ENCODE data around the gene TM9SF1. TPM values are rescaled to one million over a fixed set of nuclear protein-coding genes. Genes with fewer than 3 reads are reported as not detected.
A peak's percentile ranks its signal among the peaks of the same experiment; 100 is the strongest.

Gene TM9SF1
- total and polyA plus RNA-seq, 2 of the 13 experiments (the other 11 are each of a cell fraction or from before 2014, with no cell fraction given), result 83.2 to 110 TPM

GRCh38 chr14:24212924-24213865 is 18.0 kb upstream of the TM9SF1 start, which contains the start of gene CHMP4A (continued):
- TF ChIP-seq TFE3 (CRISPR knock-in tag; IDR thresholded peaks at IDR 0.05) (peak; percentile 99), ZNF136 (CRISPR knock-in tag; IDR thresholded peaks at IDR 0.05; ENCODE audit: low read depth) (peak; percentile 91; the same call in 1 of the 2 replicates), ZNF407 (CRISPR knock-in tag; IDR thresholded peaks at IDR 0.05; ENCODE audit: not compliant biosample characterization) (peak; percentile 98), ZNF839 (CRISPR knock-in tag; IDR thresholded peaks at IDR 0.05; ENCODE audit: borderline replicate concordance) (peak; percentile 99), NBN (conservative IDR thresholded peaks at IDR 0.05) (no peak), POGZ (CRISPR knock-in tag; IDR thresholded peaks at IDR 0.05) (peak; percentile 100), FOXP4 (CRISPR knock-in tag; IDR thresholded peaks at IDR 0.05) (peak; percentile 82; the same call in 1 of the 2 replicates), NAIF1 (CRISPR knock-in tag; IDR thresholded peaks at IDR 0.05; ENCODE audit: borderline replicate concordance) (peak; percentile 71; the same call in 1 of the 2 replicates), POLR2A (IDR thresholded peaks at IDR 0.05; ENCODE audit: insufficient read depth in 1 of 2, low read depth in 2 of 2, low read length in 2 of 2) (peak in 1 of 2 experiments; percentile 98; a peak in 2 of 4 replicates), PRDM4 (CRISPR knock-in tag; IDR thresholded peaks at IDR 0.05; ENCODE audit: borderline replicate concordance) (no peak; the same call in 1 of the 2 replicates), HOXD1 (CRISPR knock-in tag; IDR thresholded peaks at IDR 0.05) (peak; percentile 87), ATM (IDR thresholded peaks at IDR 0.05; ENCODE audit: borderline replicate concordance) (no peak)
